HG03060 (cell line): ENCODE results near the gene DPP7.
"Not testable (repeated sequence)": the region's sequence is repeated elsewhere in the genome, so short reads cannot be mapped to it uniquely, and the experiment has no call there.

Experiments
- ATAC-seq: cut with Tn5 transposase; IDR thresholded peaks from one replicate; pipeline ENCODE4 v1.9.1; 2021; ENCODE audit warnings: low read depth, moderate number of reproducible peaks; ENCODE audit not compliant: unreplicated experiment

The DPP7 gene

DNA sequence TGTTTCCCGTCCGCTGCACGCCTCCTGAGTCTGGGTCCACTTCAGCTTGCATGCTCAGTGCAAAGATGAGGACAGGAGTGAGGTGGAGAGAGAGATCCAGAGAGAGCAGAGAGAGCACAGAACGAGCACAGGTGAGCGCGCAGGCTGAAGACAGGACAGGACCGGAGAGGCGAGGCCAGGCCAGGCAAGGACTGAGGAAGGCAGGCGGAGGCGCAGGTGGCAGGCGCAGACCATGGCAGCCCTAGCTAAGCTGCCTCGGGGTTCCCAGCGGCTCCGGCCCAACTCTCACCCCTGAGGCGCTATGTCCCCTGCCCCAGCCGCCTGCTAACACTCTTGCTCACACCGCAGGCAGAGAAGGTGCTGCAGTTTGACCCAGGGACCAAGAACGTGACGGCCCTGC lies 34.1 kb upstream of the DPP7 start:
- no peak for ATAC-seq

DNA sequence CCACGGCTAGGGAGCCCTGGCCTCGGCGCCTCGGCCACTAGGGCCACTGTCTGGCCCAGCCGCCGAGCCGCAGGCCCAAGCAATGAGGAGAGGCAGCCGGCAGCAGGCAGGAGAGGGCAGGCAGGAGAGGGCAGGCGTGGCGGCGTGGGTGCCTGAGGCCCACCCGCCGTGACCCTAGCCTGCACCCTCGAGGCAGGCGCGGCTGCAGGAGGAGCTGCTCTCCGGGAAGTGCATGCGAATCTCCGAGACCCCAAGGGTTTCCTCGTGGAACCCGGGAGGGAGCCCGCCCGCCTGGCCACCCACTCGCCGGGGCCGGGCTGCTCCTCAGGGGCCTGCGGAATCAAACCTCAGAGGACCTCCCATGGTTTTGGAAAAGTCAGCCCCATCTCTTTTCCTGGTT lies 33.7 kb upstream of the DPP7 start:
- ATAC-seq, result no peak

DNA sequence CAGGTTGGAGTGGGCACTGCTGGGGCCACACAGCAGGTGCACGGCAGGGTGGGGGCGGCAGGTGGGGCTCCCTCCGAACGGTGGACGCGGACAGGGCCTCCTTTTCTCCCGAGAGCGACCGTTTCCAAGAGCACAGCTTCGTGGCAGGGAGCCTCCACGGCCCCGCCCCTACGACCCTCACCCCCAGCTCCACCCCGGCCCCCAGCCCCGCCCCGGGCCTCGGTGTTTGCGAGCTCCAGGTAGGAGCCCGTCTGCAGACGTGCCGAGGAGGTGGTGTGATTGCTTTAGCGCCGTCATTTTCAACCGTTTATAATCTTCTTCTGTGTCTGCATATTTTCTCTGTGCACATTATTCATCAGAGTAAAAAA lies 33.2 kb upstream of the DPP7 start:
- no peak for ATAC-seq

DNA sequence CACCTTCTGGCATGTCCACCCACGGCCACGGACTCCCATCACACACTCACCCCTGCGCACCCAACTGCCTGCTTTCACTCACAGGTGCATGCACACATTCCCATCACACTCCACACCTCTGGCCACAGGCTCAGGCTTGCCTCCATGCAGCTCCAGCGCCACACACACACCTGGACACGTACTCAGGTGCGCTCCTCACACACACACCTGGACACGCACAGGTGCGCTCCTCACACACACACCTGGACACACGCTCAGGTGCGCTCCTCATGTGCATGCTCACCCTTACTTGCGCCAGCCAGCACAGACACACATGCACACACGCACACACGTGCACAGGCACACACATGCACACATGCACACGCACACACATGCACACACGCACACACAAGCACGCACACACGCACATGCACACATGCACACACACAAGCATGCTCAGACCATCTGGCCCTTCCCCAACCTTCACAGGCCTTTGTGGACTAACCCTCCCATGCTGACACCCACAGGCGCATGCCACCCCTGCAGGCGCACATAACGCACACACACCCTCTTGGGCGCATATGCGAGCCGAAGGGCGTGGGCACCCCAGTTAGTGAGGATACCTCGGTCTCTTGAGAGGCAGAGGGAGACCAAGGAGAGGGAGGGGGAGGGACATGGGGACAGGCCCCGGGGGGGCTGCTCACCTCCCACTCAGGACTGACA lies 32.7 kb upstream of the DPP7 start:
- no peak for ATAC-seq

DNA sequence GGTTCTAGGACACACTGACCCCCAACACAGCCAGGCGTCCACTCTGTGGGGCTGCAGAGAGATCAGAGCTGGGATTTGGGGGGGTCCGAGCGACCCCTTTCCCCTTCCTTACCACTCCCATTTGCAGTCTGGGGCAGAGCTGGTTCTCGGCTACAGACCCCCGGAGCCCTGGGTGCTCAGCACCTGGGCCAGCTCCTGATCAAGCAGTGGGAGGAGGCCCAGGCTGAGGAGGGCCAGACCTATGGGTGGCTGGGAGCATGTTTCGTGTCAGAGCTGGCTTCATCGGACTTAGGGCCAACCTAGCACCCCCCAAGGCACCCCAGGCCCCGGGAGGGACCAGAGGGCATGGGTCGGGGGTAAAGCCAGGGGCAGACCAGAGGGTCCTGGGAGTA lies 32.0 kb upstream of the DPP7 start:
- ATAC-seq, result no peak

DNA sequence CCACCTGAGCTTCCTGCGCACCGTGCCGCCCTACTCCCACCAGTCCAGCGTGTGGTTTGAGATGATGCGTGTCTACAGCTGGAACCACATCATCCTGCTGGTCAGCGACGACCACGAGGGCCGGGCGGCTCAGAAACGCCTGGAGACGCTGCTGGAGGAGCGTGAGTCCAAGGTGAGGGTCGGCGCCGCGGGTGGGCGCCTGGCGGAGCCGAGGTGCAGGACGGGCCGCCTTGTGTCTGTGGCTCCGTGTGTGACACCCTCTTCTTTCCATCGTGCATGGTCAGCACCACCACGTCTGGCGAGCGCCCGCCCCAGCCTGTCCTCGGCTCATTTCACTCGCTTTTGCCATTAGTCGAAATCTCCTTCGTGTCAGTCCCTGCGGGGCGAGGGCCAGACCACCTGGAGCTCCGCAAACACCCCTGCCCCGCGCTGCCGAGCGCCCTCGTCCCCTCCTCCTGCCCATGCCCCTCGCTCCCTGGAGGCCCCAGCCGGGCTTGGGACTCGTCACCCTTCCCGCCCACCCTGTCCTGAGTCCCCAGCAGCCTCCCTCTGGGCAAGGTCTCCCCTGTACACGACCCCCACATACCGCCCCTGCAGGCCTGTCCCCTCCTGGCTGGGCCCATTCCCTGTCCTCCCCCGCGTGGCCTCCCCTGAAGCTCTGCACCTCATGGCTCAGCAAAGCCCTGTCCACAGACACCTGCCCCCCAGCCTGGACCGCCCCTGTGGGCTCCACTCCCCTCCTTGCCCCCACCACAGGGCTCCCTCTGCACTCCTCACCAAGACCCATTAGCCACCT lies 31.4 kb upstream of the DPP7 start:
- ATAC-seq, result no peak

DNA sequence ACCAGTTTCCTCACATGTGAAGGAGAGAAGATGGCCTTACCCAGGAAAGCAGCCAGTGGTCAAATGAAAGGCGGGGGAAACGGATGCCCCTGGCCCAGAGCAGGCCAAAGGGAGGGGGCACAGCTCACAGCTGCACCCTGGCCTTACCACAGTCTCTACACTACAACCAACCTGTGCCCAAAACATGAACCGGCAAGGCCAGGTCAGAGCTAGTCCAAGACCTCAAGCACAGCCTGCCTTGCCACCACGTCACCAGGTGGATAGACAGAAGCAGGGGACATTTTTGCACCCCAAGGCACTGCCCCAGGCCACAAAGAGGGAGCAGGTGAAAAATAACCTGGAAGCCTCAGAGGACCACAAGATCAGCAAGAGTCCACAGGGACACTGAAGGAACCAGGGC lies 28.9 kb upstream of the DPP7 start:
- no peak for ATAC-seq

DNA sequence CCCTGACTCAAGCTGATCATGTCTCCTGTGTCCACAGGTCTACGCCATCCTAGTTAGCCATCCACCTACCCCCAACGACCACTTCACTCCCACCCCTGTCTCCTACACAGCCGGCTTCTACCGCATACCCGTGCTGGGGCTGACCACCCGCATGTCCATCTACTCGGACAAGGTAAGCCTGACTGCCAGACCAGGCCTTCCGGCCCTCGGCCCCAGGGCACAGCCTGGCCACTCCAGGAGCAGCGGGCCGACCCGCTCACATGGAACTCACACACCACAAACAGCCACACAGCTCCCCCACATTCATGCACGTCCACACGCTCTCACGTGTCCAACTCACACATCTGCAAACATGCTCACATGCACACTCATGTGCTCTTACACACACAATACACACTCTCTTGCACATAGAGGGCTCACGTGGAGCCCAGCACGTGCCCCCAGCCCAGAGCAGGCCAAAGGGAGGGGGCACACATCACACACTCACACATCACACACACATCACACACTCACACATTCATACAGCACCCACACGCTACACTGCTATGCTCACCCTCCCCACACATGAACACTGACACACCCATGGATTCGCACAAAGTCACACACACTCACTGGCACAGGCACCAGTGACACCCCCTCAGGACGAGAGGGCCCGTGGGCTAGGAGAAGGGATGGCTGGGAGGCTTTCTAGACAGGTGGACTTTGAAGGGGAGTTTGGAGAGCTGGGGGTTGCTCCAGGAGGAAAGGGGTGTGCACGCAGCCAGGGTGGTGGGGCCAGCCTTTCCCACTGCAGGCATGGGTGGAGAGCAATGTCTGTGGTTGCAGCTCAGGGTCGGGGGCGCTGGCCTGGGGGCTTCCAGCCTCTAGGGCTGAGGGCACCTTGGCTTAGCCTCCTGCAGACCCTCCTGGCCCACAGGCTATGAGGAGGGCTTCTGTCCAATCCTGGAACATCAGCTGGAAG lies 27.7 kb upstream of the DPP7 start:
- no peak for ATAC-seq

DNA sequence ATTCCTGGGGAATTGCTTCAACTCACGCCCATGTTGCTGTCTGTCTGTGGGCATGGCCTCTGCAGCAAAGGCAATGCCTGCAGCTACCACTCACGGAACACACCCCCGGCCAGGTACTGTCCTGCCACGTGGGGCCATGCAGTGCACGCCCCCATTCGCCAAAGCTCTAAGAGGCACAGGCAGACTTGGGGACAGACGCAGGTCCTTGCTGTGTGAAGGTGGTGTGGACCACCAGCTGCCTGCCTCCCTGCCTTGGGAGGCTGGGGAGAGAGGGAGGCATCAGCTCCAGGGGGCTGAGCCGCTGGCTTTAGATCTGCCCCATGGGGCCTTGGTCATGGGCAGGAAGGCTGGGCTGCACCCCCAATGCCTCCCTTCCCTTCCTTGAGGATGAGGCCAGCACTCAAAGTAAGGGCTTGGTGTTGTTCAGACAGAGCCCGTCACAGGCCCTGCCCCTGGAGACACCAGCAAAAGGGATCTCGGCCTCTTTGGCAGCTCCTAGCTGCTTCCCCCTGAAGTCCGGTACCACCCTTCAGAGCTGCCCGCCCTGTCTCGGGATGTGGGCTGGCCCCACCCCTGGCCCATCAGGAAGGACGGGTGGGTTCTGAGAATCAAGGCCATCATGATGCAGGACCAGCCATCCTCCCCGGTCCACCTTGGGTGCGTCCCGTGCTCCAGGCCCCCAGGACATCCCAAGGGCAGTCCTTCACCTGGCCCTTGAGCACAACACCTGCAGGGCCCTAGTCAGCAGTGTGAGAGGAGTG lies 26.7 kb upstream of the DPP7 start:
- ATAC-seq, result no peak

DNA sequence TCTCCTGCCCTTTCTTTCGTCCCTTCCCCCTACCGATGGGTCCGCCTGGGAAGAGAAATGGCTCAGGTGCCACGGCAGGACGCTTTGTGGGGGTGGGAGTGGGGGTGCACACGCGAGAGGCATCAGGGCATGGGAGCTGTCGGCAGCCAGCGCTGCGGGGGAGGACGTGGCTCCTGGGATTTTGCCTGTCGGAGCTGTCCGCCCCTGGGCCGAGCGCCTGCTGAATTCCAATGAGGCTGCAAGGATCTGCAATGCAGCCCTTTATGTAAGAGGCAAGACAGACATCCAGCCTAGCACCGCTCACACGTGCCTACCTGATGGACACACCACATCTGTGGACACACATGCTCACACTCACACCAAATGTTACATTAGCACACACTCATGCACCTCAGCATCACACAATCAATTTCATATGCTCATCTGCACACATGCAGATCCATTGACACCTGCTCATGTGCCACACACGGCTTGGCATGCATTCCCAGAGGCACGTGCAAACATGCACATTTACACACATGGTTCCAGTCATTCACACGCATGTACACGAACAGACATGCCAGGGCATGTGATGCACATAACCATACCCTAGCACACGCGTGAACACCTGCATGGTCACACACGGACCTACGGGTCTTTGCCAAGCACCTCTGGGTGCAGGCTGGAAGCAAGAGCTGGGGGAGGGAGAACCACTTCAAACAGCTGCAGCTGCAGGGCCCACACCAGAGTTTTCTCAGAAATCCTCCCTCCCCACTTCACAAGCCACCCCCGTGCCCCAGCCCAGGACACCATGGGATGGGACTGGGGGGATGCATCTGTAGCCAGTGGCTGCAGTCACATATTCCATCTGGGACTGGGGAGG lies 25.8 kb upstream of the DPP7 start:
- ATAC-seq, result no peak

DNA sequence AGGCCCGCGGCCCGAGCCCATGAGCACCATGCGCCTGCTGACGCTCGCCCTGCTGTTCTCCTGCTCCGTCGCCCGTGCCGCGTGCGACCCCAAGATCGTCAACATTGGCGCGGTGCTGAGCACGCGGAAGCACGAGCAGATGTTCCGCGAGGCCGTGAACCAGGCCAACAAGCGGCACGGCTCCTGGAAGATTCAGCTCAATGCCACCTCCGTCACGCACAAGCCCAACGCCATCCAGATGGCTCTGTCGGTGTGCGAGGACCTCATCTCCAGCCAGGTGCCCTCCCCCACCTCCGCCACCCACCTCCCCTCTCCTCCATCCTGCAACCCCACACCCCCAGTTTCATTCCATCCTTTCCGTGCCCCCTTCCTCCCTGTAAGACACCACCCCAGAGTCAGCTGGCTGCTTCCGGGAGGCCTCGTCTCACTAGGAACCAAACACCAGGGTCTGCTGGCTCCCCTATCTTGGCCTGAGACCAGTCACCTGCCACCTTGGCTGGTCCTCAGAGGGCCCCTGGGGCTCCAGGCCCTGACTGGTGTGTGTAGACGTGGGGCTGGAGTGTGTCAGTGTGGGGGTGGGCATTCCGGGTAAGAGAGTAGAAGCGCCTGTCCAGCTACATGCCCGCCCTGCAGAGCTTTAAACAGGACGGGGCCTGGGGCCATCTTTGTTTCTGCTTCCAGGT lies 25.1 kb upstream of the DPP7 start:
- no peak for ATAC-seq

DNA sequence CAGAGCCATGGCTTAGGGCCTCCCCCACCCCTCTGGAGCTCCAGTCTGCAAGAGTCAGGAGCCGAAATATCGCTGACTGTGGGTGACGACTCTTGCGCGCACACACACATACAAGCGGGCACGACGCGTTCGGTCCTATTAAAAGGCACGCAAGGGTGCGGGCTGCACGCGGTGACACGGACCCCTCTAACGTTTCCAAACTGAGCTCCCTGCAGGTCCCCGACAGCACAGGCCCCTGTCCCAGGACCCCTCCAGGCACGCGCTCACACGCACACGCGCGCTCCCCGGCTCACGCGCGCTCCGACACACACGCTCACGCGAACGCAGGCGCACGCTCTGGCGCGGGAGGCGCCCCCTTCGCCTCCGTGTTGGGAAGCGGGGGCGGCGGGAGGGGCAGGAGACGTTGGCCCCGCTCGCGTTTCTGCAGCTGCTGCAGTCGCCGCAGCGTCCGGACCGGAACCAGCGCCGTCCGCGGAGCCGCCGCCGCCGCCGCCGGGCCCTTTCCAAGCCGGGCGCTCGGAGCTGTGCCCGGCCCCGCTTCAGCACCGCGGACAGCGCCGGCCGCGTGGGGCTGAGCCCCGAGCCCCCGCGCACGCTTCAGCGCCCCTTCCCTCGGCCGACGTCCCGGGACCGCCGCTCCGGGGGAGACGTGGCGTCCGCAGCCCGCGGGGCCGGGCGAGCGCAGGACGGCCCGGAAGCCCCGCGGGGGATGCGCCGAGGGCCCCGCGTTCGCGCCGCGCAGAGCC lies 24.4 kb upstream of the DPP7 start, which contains the start of gene GRIN1:
GRIN1 (plus strand) TSS at position 433 of the 746 bp plus-strand sequence. CDS start 333 bp downstream, outside the sequence.
- no peak for ATAC-seq

DNA sequence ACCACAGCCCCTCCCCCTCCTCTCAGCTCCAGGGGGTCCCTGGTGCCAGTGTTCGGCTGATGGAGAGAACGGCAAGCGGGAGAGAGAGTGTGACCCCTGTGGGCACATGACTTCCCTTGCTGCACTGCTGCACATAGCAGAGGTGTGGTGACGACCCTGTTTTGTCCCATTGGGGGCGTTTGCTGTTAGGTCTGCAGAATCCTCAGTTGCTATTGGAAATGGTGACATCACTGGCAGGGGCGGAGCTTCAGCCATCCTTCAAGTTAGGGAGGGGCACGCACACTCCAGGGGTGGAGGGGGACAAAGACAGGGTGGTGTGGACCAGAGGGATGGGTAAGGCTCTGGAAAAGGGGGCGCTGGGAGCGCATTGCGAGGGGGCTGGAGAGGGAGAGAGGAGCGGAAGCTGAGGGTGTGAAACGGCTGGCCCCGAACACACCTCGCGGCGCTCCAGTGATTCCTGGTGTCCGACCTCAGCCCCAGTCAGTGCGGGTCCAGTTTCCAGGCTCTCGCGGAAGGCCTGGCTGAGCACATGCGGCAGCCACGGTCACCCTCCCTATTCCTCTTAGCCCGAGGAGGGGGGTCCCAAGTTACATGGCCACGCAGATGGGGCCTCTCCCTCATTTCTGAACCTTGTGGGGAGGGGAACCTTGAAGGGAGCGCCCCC lies 23.7 kb upstream of the DPP7 start:
- no peak for ATAC-seq

DNA sequence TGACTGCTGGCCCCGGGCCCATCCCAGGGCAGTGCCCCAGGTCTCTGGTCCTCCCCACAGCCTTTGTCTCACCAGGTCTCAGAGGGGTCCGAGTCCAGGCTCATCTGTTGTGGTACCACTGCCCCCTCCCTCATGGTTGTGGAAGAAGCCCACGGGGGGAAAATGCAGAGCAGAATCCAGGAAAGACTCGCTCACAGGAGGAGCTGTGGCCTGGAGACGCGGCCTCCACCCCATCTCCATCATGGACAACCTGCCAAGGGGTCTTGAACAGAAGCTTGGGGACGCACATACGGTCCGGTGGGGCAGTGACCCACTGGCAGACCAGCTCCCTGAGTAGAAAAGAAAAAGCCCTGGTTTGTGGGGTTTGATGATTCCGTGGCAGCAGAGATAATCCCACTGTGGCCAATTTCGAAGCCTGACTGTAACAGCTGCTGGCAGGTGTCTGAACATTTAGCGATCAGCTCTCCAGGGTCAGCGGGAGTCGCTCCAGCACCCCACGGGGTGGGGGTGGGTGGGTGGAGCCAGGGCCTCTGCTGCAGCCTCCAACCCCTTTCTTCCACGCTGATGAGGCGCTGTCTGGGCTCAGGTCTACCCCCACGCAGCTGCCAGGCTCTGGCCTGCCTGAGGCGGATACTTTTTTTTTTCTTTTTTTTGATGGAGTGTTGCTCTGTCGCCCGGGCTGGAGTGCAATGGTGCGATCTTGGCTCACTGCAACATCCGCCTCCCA lies 22.5 kb upstream of the DPP7 start:
- ATAC-seq, result no peak

DNA sequence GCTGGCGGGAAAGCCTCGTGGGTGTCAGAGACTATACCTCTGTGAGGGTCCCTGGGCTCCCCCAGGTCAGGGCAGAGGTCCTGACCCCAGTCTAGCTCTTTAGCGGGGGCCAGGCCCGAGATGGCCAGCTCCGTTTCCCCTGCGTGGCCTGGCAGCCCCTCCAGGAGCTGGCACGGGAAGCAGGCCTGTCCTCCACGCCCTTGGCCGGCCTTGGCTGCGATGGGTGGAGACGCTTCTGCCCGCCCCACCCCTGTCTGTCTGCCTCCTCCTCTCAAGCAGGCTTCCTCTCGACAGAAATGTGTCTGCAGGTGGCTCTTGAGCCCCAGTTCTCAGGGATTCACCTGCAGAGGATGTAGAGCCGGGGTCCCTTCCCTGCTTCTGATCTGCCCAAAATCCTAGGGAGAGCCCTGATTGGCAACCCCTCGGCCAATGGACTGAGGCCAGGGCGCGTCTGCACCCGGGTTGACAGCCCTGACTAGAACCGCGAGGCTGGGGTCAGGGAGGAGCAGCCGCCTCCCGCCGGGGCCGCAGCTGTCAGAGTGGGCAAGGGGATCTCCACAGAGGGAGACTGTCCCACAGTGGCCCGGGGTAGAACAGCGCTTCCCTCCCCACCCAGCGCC lies 21.8 kb upstream of the DPP7 start:
- ATAC-seq, result no peak

DNA sequence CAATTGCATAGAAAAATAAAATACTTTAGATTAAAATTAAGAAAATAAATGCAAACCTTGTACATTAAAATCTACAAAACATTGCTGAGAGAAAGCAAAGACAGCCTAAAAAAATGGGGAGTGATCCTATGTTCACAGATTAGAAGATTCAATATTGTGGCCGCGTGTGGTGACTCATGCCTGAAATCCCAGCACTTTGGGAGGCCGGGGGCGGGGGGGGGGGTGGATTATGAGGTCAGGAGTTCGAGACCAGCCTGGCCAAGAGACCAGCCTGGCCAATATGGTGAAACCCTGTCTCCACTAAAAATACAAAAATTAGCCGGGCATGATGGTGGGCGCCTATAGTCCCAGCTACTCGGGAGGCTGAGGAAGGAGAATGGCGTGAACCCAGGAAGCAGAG lies 20.6 kb upstream of the DPP7 start:
- not testable (repeated sequence) for ATAC-seq

DNA sequence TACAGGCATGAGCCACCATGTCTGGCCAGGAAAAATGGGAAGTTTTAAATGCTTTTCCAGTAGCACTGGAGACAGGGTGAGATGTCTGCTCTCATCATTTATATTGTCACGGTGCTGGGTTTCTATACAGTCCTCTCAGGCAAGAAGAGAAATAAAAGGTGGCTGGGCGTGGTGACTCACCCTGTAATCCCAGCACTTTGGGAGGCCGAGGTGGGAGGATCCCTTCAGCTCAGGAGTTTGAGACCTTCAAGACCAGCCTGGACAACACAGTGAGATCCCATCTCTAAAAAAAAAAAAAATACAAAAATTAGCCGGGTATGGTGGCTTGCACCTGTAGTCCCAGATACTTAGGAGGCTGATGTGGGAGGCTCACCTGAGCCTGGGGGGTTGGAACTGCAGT lies 19.7 kb upstream of the DPP7 start:
- no peak for ATAC-seq
